HepG2 (cell line): ENCODE results near the gene BIRC5. TPM values are rescaled to one million over a fixed set of nuclear protein-coding genes. Genes with fewer than 3 reads are reported as not detected.

Experiments used
- ATAC-seq: fragments of 200-7000 bp; cut with Tn5 transposase; 3 replicates; pipeline ENCODE4 v1.9.1; 2020; ENCODE audit warnings: mild to moderate bottlenecking, moderate library complexity
- BruUV-seq: library from RNA; stranded (reverse); fragments of 400-500 nt; replicated peaks from 2 replicates; lab custom pipeline; 2021; lab: Mats Ljungman, UMichigan
- CTCF ChIA-PET: fragments of 300-600 bp; formaldehyde crosslinking; extraction: SDS; loops from one replicate; lab custom pipeline; 2021; ENCODE audit warnings: low total read pairs, inconsistent platforms, low intra/inter-chr PET ratio; lab: Yijun Ruan, JAX
- POLR2A ChIA-PET: fragments of 350-600 bp; sonication (Branson Sonifier 250); formaldehyde crosslinking; loops from one replicate; lab custom pipeline; 2020; ENCODE audit warnings: antibody characterized with exemption, inconsistent platforms; lab: Yijun Ruan, JAX
- DNase-seq: peaks from one replicate; pipeline ENCODE4 v3.0.0-alpha.2; 2015; ENCODE audit warnings: low spot score
- FAIRE-seq: peaks from 3 replicates; lab custom pipeline; 2011; peaks lifted over from hg19 to GRCh38; lab: Jason Lieb, UNC
- H2AFZ ChIP-seq: one replicate; pipeline ENCODE4 v1.6.1; 2011; ENCODE audit warnings: low read length, inconsistent platforms
- H3K27ac ChIP-seq: fragments of 300-600 bp; 3 replicates; pipeline ENCODE4 v1.8.0; 2011; ENCODE audit warnings: mixed run types, mild to moderate bottlenecking, mixed read lengths, low read length, inconsistent platforms; ENCODE audit not compliant: insufficient read depth; ENCODE audit errors: extremely low read length
- H3K27me3 ChIP-seq, 2 experiments: fragments of 200-600 bp in 1 of 2; 2 replicates in 1 of 2; 3 replicates in 1 of 2; pipeline versions ENCODE4 v1.6.0 to v1.8.0; 2011; ENCODE audit warnings: low read length in 2 of 2, mild to moderate bottlenecking in 2 of 2, moderate library complexity in 2 of 2, inconsistent platforms in 1 of 2; ENCODE audit not compliant: insufficient read depth in 2 of 2, control insufficient read depth in 1 of 2
- H3K36me3 ChIP-seq, 2 experiments: fragments of 200-600 bp in 1 of 2; replicated peaks in 1 of 2; 2 replicates in 1 of 2; 3 replicates in 1 of 2; pipeline versions ENCODE4 v1.5.1 to v1.8.0; 2011; ENCODE audit warnings: low read length in 2 of 2, inconsistent platforms in 1 of 2; ENCODE audit not compliant: insufficient read depth in 2 of 2, control insufficient read depth in 1 of 2
- H3K4me1 ChIP-seq: 2 replicates; pipeline ENCODE4 v1.5.1; 2012; ENCODE audit warnings: low read length, inconsistent platforms; ENCODE audit not compliant: insufficient read depth
- H3K4me2 ChIP-seq: 2 replicates; pipeline ENCODE4 v1.6.0; 2011; ENCODE audit warnings: low read depth, low read length, inconsistent platforms
- H3K4me3 ChIP-seq, 3 experiments: fragments of 200-600 bp in 1 of 3; sonication (generic), shearing (Covaris generic) in 1 of 3; replicated peaks in 1 of 3; 2 replicates each; pipeline ENCODE4 v1.5.1; 2011 to 2016; ENCODE audit warnings: low read length in 3 of 3, inconsistent platforms in 2 of 3, low read depth in 2 of 3, mild to moderate bottlenecking in 2 of 3, control low read depth in 1 of 3, mixed read lengths in 1 of 3; ENCODE audit not compliant: insufficient read depth in 1 of 3
- H3K79me2 ChIP-seq: one replicate; pipeline ENCODE4 v1.6.1; 2011; ENCODE audit warnings: low read length, inconsistent platforms; ENCODE audit not compliant: insufficient read depth
- H3K9ac ChIP-seq: 2 replicates; pipeline ENCODE4 v1.6.0; 2011; ENCODE audit warnings: mild to moderate bottlenecking, low read depth, low read length, inconsistent platforms; ENCODE audit not compliant: insufficient read depth
- H3K9me3 ChIP-seq: 2 replicates; pipeline ENCODE4 v1.5.1; 2012; ENCODE audit warnings: mild to moderate bottlenecking, low read length
- H4K20me1 ChIP-seq: 2 replicates; pipeline ENCODE4 v1.6.0; 2011; ENCODE audit warnings: inconsistent platforms, mild to moderate bottlenecking, low read length, moderate library complexity; ENCODE audit not compliant: insufficient read depth
- CHD2 ChIP-seq: IDR thresholded peaks from 2 replicates; pipeline ENCODE4 v1.6.1; 2011; ENCODE audit warnings: low read depth, low read length, improper control_type of control experiment
- DNMT3B ChIP-seq: conservative IDR thresholded peaks from 2 replicates; pipeline ENCODE4 v1.6.1; 2016; ENCODE audit warnings: missing biosample characterization, control low read depth
- EEA1 ChIP-seq: sonication (generic); formaldehyde crosslinking; IDR thresholded peaks from 2 replicates; pipeline ENCODE4 v1.5.1; 2020; ENCODE audit warnings: mild to moderate bottlenecking, missing genetic modification reagents, borderline replicate concordance
- EP300 ChIP-seq, 3 experiments: sonication (generic) in 1 of 3; formaldehyde crosslinking in 1 of 3; IDR thresholded peaks; 2 replicates each; pipeline versions ENCODE4 v1.5.1 to v1.6.1; 2011 to 2020; ENCODE audit warnings: low read depth in 2 of 3, low read length in 2 of 3, borderline replicate concordance in 1 of 3, improper control_type of control experiment in 1 of 3, mild to moderate bottlenecking in 1 of 3, missing genetic modification reagents in 1 of 3, moderate library complexity in 1 of 3
- GLI4 ChIP-seq: sonication (generic); formaldehyde crosslinking; IDR thresholded peaks from 2 replicates; pipeline ENCODE4 v1.5.1; 2020; ENCODE audit warnings: missing genetic modification reagents, mild to moderate bottlenecking, moderate library complexity, borderline replicate concordance
- POLR2AphosphoS2 ChIP-seq: IDR thresholded peaks from 2 replicates; pipeline ENCODE4 v1.6.1; 2011; ENCODE audit warnings: low read depth, low read length, improper control_type of control experiment
- TOE1 ChIP-seq: sonication (generic); formaldehyde crosslinking; IDR thresholded peaks from 2 replicates; pipeline ENCODE4 v1.4.0; 2020; ENCODE audit warnings: mild to moderate bottlenecking, missing genetic modification reagents
- ZNF121 ChIP-seq: sonication (generic); formaldehyde crosslinking; IDR thresholded peaks from 2 replicates; pipeline ENCODE4 v1.5.0; 2020; ENCODE audit warnings: mild to moderate bottlenecking, missing genetic modification reagents
- ZNF776 ChIP-seq: sonication (generic); formaldehyde crosslinking; IDR thresholded peaks from 2 replicates; pipeline ENCODE4 v1.4.0; 2020; ENCODE audit warnings: mild to moderate bottlenecking, missing genetic modification reagents
- ZNF83 ChIP-seq: sonication (generic); formaldehyde crosslinking; IDR thresholded peaks from 2 replicates; pipeline ENCODE4 v1.4.0; 2020; ENCODE audit warnings: missing genetic modification reagents, mild to moderate bottlenecking, borderline replicate concordance
- WGBS: methylation state at CpG from one replicate; pipeline ENCODE4 v1.1.6; 2017; ENCODE audit warnings: low lambda C conversion rate; 5-methylcytosine and 5-hydroxymethylcytosine counted together
- in situ Hi-C: cut with HindIII; loops from 2 replicates; pipeline ENCODE4 v1.10.0; 2017; ENCODE audit warnings: low pct_unique_long_range_greater_than_20kb; ENCODE audit not compliant: extremely low pct_ligation_motif_present
- intact Hi-C: fragments of 100-400 bp; cut with micrococcal nuclease; formaldehyde crosslinking; loops from one replicate; pipeline ENCODE4 v1.10.0; 2022; ENCODE audit not compliant: unreplicated experiment
- polyA plus RNA-seq, 8 experiments: library from polyadenylated mRNA; depleted of rRNA in 3 of 8; stranded (reverse) in 7 of 8; unstranded in 1 of 8; fragments of >200 nt; fragmentation: Illumina TruSeq in 4 of 8; extraction: Trizol in 4 of 8; gene quantifications; 2 replicates each; pipeline versions ENCODE4 v1.2.1 to v1.2.3, GENCODE V29; 2011 to 2016; ENCODE audit warnings: low read depth in 4 of 8, missing spikeins in 1 of 8, mixed read lengths in 1 of 8; ENCODE audit not compliant: insufficient read depth in 1 of 8
- total RNA-seq, 5 experiments: library from RNA; depleted of rRNA; stranded (reverse); fragments of >200 nt; fragmentation: Illumina TruSeq; extraction: Trizol; gene quantifications; 2 replicates each; pipeline ENCODE4 v1.2.3, GENCODE V29; 2016; ENCODE audit warnings: low read depth in 1 of 5
- TF ChIP-seq, protein P1 (sequence below): sonication (generic); formaldehyde crosslinking; IDR thresholded peaks from 2 replicates; pipeline ENCODE4 v1.8.1; 2023; ENCODE audit warnings: mild to moderate bottlenecking, missing genetic modification reagents
- TF ChIP-seq, protein P2 (sequence below): sonication (generic); formaldehyde crosslinking; IDR thresholded peaks from 2 replicates; pipeline ENCODE4 v1.5.1; 2020; ENCODE audit warnings: mild to moderate bottlenecking, missing genetic modification reagents, borderline replicate concordance
- TF ChIP-seq, protein P3 (sequence below): sonication (generic); formaldehyde crosslinking; conservative IDR thresholded peaks from 2 replicates; pipeline ENCODE4 v1.8.0; 2022; ENCODE audit warnings: missing genetic modification reagents

The BIRC5 gene
- total and polyA plus RNA-seq, 2 of the 13 experiments (the other 11 are each of a cell fraction or from before 2014, with no cell fraction given): 30.3 to 135 TPM

DNA sequence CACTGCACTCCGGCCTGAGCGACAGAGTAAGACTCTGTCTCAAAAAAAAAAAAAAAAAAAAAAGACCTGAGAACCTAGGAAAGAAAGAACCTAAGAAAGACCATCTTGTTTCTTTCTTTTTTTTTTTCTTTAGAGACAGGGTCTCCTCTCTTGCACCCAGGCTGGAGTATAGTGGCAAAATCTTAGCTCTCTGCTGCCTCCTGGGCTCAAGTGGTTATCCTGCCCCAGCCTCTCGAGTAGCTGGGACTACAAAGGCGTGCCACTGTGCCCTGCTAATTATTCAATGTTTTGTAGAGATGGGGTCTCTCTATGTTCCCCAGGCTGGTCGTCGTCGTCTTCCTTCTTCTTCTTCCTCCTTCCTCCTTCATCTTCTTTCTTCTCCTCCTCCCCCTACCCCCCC lies 7.8 kb upstream of the BIRC5 start:
- in situ Hi-C loops: no loop called here
- no peak for DNase-seq
- H2AFZ ChIP-seq: no peak overlapping the region
- TF ChIP-seq ZNF121 (CRISPR knock-in tag) (no peak), ZNF776 (CRISPR knock-in tag) (no peak), POLR2AphosphoS2 (no peak), EEA1 (CRISPR knock-in tag) (no peak), GLI4 (CRISPR knock-in tag) (no peak), DNMT3B (no peak), TOE1 (CRISPR knock-in tag) (no peak), CHD2 (no peak), ZNF83 (no peak), EP300 (IDR thresholded peaks at IDR 0.05; ENCODE audit: low read depth in 2 of 2, low read length in 2 of 2) (no peak), EP300 (CRISPR knock-in tag; IDR thresholded peaks at IDR 0.05; ENCODE audit: borderline replicate concordance) (no peak)
- TF ChIP-seq, protein P1, sequence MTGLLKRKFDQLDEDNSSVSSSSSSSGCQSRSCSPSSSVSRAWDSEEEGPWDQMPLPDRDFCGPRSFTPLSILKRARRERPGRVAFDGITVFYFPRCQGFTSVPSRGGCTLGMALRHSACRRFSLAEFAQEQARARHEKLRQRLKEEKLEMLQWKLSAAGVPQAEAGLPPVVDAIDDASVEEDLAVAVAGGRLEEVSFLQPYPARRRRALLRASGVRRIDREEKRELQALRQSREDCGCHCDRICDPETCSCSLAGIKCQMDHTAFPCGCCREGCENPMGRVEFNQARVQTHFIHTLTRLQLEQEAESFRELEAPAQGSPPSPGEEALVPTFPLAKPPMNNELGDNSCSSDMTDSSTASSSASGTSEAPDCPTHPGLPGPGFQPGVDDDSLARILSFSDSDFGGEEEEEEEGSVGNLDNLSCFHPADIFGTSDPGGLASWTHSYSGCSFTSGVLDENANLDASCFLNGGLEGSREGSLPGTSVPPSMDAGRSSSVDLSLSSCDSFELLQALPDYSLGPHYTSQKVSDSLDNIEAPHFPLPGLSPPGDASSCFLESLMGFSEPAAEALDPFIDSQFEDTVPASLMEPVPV (CRISPR knock-in tag): no peak
- TF ChIP-seq, protein P2, sequence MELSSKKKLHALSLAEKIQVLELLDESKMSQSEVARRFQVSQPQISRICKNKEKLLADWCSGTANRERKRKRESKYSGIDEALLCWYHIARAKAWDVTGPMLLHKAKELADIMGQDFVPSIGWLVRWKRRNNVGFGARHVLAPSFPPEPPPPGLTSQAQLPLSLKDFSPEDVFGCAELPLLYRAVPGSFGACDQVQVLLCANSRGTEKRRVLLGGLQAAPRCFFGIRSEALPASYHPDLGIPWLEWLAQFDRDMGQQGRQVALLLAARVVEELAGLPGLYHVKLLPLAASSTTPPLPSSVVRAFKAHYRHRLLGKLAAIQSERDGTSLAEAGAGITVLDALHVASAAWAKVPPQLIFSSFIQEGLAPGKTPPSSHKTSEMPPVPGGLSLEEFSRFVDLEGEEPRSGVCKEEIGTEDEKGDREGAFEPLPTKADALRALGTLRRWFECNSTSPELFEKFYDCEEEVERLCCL (CRISPR knock-in tag): no peak
- TF ChIP-seq, protein P3, sequence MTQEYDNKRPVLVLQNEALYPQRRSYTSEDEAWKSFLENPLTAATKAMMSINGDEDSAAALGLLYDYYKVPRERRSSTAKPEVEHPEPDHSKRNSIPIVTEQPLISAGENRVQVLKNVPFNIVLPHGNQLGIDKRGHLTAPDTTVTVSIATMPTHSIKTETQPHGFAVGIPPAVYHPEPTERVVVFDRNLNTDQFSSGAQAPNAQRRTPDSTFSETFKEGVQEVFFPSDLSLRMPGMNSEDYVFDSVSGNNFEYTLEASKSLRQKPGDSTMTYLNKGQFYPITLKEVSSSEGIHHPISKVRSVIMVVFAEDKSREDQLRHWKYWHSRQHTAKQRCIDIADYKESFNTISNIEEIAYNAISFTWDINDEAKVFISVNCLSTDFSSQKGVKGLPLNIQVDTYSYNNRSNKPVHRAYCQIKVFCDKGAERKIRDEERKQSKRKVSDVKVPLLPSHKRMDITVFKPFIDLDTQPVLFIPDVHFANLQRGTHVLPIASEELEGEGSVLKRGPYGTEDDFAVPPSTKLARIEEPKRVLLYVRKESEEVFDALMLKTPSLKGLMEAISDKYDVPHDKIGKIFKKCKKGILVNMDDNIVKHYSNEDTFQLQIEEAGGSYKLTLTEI (CRISPR knock-in tag): no peak
- TF ChIP-seq, all 625 proteins: peak for 0
- Histone ChIP-seq H3K27me3 (no peaks in the 10 kb centered on the region), H3K27ac (no peak overlapping the region), H3K4me3 (no peak overlapping the region), H3K79me2 (no peaks in the 10 kb centered on the region), H3K9me3 (no peaks in the 10 kb centered on the region), H4K20me1 (peaks cover 21% of the 10 kb centered on the region), H3K4me1 (no peaks in the 10 kb centered on the region), H3K9ac (no peak overlapping the region), H3K4me2 (no peak overlapping the region), H3K36me3 (peaks cover 28 to 48% of the 10 kb centered on the region in 2 experiments)
- 91% methylated on average over 7 of the region's 7 CpGs for WGBS
- no peak for FAIRE-seq
- POLR2A ChIA-PET: no interaction called here
- BruUV-seq: no TSS peak
- ATAC-seq: no peak
- intact Hi-C loops: no loop called here
- CTCF ChIA-PET: no interaction called here
